G401.6 (cell line): ENCODE data around the gene CFAP99.

Experiments used
- FAIRE-seq: peaks from 2 replicates; lab custom pipeline; 2012; peaks lifted over from hg19 to GRCh38; lab: Jason Lieb, UNC

CFAP99 gene

DNA sequence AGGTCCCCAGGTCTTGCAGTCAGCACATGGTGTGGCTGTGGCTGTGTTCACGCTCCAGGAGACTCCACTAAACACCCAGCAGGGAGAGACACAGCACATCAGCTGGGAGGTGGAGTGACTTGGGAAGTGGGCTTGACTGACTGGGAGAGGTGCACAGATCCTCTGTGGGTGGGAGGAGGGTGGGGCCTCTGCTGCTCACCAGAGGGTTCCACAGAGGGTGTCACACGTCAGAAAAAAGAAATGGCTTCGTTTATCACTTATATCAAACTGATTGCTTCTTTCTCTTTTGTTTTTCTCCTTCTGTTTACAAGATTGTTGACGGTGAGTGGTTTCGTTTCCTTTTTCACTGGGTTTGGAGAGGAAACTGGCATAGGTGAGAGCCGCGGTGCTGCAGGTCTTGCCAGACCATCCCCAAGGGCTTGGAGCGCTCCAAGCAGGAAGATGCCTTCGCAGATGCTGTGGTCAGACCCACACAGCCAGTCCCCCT lies 92.9 kb downstream of the CFAP99 start:
- no peak for FAIRE-seq
